G401 (cell line): ENCODE measurements around the gene BMI1. TPM values are rescaled to one million over a fixed set of nuclear protein-coding genes. Genes with fewer than 3 reads are reported as not detected.

Source experiments
- DNase-seq: peaks from one replicate; pipeline ENCODE4 v3.0.0-alpha.2; 2015; ENCODE audit warnings: low spot score
- in situ Hi-C: cut with HindIII; loops from 2 replicates; pipeline ENCODE4 v1.10.0; 2016; ENCODE audit warnings: low sequenced_read_pairs, mixed read lengths
- total RNA-seq: library from RNA; depleted of rRNA; stranded (reverse); fragments of >200 nt; shearing (Covaris generic); gene quantifications from 2 replicates; pipeline ENCODE4 v1.2.3, GENCODE V29; 2014

BMI1 gene
- total RNA-seq, 1 experiment from 2014 or later, result 441 TPM

- no peak for DNase-seq
- in situ Hi-C loops, result no loop called here
Observed at GRCh38 chr10:22334414-22335172, 13.7 kb downstream of the BMI1 start.

- in situ Hi-C loops, result no loop called here
- DNase-seq, result no peak
Observed at GRCh38 chr10:22335173-22335933, 14.5 kb downstream of the BMI1 start.

GRCh38 chr10:22338185-22338900 lies 17.4 kb downstream of the BMI1 start:
- in situ Hi-C loops, result no loop called here
- no peak for DNase-seq

- no peak for DNase-seq
- in situ Hi-C loops, result no loop called here
Observed at GRCh38 chr10:22338931-22339330, 18.0 kb downstream of the BMI1 start.

- in situ Hi-C loops, result no loop called here
Observed at GRCh38 chr10:22339761-22340328, 18.9 kb downstream of the BMI1 start.

GRCh38 chr10:22340329-22341189 lies 19.7 kb downstream of the BMI1 start:
- in situ Hi-C loops, result no loop called here
- peak; percentile 48 for DNase-seq

More at GRCh38 chr10:22339761-22340328, 18.9 kb downstream of the BMI1 start:
- no peak for DNase-seq

- DNase-seq, result no peak
- in situ Hi-C loops, result no loop called here
Observed at GRCh38 chr10:22341190-22341925, 20.5 kb downstream of the BMI1 start.

GRCh38 chr10:22341926-22342196 lies 21.0 kb downstream of the BMI1 start:
- DNase-seq, result no peak
- in situ Hi-C loops, result no loop called here

- no peak for DNase-seq
- in situ Hi-C loops, result no loop called here
Observed at GRCh38 chr10:22342421-22342820, 21.5 kb downstream of the BMI1 start.

- DNase-seq, result no peak
- in situ Hi-C loops, result no loop called here
Observed at GRCh38 chr10:22343731-22344130, 22.8 kb downstream of the BMI1 start.

- DNase-seq, result peak; percentile 50
- in situ Hi-C loops, result no loop called here
Observed at GRCh38 chr10:22344249-22344648, 23.4 kb downstream of the BMI1 start.

- in situ Hi-C loops, result no loop called here
Observed at GRCh38 chr10:22344781-22345300, 23.9 kb downstream of the BMI1 start.

GRCh38 chr10:22345301-22346095 lies 24.6 kb downstream of the BMI1 start, which contains the start of gene SPAG6:
Gene SPAG6, plus strand, starts transcription at chr10:22345496. Its CDS starts 116 bp downstream, at chr10:22345612.
- no peak for DNase-seq
- in situ Hi-C loops, result no loop called here

More at GRCh38 chr10:22344781-22345300, 23.9 kb downstream of the BMI1 start:
- peak; percentile 67 for DNase-seq

- in situ Hi-C loops, result no loop called here
- DNase-seq, result no peak
Observed at GRCh38 chr10:22346096-22346661, 25.3 kb downstream of the BMI1 start.

GRCh38 chr10:22349755-22350154 lies 28.9 kb downstream of the BMI1 start:
- DNase-seq, result no peak
- in situ Hi-C loops, result no loop called here

- DNase-seq, result peak; percentile 66
- in situ Hi-C loops, result no loop called here
Observed at GRCh38 chr10:22351131-22351703, 30.3 kb downstream of the BMI1 start.
